Esophagus squamous epithelium (tissue), 4 donors: ENCODE results near the gene ADCYAP1R1.

ENCODE experiments used
- CTCF ChIP-seq, 6 experiments: fragments of 450-650 bp in 4 of 6; fragments of 200-600 bp in 2 of 6; sonication (generic) in 2 of 6; IDR thresholded peaks; one replicate each; pipeline ENCODE4 v1.5.1; 2016 to 2019; ENCODE audit warnings: antibody characterized with exemption in 6 of 6, mild to moderate bottlenecking in 4 of 6, moderate library complexity in 4 of 6
- POLR2A ChIP-seq, 4 donors: fragments of 450-650 bp; IDR thresholded peaks; one replicate each; pipeline ENCODE4 v1.6.1; 2017; ENCODE audit warnings: antibody characterized with exemption in 4 of 4, mild to moderate bottlenecking in 4 of 4, moderate library complexity in 3 of 4

GRCh38 chr7:31129067-31129466, 77.0 kb downstream of the ADCYAP1R1 start:
- no peak for TF ChIP-seq CTCF (IDR thresholded peaks at IDR 0.05)
- TF ChIP-seq POLR2A (IDR thresholded peaks at IDR 0.05) = no peak
